Stimulated activated CD4-positive, alpha-beta T cell treated with anti-CD3 and anti-CD28 coated beads, Interleukin-1b, Interleukin-23, amount 100 ng/mL, for 1 hour (primary cell): ENCODE data around the gene HES4.
"Not testable (repeated sequence)": the region's sequence is repeated elsewhere in the genome, so short reads cannot be mapped to it uniquely, and the experiment has no call there.

Experiments
- DNase-seq, 2 donors: peaks; one replicate each; pipeline ENCODE4 v3.0.0-alpha.2; 2020; ENCODE audit warnings: low read depth in 2 of 2

The HES4 gene

GRCh38 chr1:1033731-1034438 lies 34.0 kb upstream of the HES4 start:
- no peak for DNase-seq

- peak; percentile 54 to 78 for DNase-seq
Measured at GRCh38 chr1:1033009-1033587, 33.2 kb upstream of the HES4 start.

GRCh38 chr1:1032424-1032823 lies 32.5 kb upstream of the HES4 start:
- DNase-seq: no peak

DNA sequence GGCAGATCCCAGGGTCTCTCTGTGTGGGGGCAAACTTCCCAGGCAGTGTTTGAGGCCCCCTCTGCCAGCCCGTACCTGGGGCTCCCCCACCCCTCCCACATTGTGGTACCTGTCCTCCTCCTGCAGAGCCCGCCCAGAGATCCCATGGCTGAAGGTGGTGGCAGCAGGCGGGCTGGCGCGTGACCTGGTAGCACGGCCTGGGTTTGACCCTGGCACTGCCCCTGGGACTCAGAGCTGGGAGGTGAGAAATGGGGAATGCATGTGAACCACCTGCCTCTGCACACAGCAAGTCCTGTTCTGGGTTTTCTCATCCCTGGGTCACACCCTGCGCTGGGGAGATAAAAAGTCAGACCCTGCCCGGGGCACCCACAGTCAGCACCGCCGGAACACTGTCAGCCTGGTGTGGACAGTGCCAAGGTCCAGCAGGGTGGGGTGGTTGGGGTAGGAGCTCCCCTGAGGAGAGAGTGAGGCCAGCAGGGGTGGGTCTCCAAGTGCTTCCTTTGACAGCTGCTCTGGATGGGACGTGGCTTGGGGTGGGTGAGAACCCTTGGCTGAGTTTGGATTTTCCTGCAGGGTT lies 31.9 kb upstream of the HES4 start:
- no peak for DNase-seq

GRCh38 chr1:1030867-1031658 lies 31.2 kb upstream of the HES4 start:
- DNase-seq: not testable (repeated sequence)

DNA sequence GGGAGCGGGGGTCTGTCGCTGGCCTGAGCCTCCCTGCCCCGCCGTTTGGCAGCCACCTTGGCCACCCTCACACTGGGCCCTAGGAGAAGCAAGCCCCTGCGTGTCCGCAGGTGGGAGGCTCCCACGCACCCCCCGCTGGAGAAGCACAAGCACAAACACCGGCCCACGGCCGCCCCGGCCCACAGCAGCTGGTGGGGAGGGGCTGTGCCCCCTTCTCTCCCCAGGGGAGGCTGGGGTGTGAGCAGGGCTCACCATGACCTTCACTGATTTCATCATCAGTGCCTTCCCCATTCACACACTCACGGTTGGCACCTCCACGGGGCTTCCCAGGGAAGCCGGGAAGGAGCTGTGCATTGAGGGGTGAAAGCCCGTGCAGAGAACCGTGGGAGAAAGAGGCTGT lies 27.9 kb upstream of the HES4 start:
- DNase-seq: no peak

GRCh38 chr1:1026599-1027413 lies 26.9 kb upstream of the HES4 start:
- DNase-seq: no peak

DNA sequence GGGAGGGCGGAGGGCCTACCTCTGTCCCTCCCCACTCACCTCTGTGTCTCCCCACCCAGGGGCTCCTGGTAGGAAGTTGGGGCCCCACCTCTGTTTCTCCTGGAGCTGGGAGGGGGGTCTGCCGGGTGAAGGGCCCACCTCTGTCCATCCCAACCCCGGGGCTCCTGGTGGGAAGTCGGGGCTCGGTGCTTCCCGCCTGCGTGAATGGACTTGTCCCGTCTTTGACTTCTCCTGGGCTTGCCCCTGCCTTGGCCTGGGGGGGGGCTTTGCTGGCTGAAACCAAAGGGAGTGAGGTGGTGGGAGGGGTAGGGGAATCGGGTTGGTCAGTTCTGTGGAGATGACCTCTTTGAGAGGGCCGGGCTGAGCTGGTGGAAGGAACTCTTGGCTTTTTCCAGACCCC lies 25.8 kb upstream of the HES4 start:
- no peak for DNase-seq

DNA sequence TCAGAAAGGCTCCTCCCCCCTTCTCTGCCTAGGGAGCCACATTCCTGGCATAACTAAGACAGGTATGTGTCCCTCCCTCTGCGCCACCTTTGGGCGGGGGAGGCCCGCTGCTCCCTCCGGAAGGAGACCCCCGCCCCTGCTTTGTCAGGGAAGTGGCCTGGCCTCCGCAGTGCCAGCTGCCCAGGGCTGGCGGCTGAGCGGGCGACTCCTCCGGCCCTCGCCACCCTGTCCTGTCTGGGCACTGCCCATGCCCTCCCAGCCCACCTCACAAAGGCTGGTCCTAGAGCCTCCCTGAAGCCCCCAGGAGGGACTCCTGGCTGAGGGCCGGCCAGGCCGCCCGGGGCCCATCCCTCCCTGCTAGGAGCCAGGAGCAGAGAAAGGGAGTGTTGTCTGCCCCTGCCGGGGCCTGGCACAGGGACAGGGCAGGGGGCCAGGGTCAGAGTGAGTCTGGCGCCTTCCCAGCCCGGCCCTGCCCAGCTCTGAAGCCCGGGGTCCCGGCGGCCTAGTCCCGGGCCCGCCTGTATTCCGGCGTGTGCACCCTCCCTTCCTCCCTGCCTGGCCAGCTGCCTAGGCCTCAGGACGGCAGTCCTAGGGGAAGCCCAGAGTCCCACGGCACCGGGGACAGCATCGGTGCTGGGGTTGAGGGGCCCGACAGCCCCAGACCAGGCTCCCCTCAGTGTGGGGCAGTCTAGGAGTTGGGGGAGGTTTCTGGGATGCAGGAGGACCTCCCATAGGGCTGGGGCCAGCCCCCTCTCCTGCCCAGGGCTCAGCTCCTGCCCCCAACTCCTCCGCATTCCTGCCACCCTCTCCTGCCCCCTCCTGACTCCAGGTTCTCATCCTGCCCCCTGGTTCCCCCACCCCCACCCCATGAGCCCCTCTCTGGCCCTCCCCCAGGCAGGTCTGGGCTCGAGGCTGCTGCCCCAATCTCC lies 25.1 kb upstream of the HES4 start:
- no peak for DNase-seq

- no peak for DNase-seq
Measured at GRCh38 chr1:1024149-1024770, 24.4 kb upstream of the HES4 start.

DNA sequence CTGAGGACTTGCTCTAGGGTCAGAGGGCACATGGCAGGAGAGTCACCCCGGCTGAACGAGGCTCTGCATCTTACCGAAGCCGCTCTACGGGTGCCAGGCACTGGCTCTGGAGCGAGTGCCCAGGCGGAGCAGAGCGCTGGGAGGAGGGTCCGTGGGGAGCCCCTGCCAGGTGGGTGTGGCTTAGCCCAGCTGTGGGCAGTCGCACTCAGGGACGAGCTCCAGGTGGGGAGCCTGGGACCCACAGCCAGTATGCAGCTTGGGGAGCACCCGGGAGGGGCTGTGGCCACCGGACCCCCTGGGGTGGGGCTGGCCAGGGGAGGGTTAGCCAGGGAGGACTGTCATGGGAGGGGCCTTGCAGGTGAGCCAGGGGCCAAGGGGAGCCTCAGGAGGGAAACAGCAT lies 23.8 kb upstream of the HES4 start:
- no peak for DNase-seq

- DNase-seq: no peak
Measured at GRCh38 chr1:1022302-1023009, 22.6 kb upstream of the HES4 start.

GRCh38 chr1:1021920-1022259 lies 22.0 kb upstream of the HES4 start:
- no peak for DNase-seq

DNA sequence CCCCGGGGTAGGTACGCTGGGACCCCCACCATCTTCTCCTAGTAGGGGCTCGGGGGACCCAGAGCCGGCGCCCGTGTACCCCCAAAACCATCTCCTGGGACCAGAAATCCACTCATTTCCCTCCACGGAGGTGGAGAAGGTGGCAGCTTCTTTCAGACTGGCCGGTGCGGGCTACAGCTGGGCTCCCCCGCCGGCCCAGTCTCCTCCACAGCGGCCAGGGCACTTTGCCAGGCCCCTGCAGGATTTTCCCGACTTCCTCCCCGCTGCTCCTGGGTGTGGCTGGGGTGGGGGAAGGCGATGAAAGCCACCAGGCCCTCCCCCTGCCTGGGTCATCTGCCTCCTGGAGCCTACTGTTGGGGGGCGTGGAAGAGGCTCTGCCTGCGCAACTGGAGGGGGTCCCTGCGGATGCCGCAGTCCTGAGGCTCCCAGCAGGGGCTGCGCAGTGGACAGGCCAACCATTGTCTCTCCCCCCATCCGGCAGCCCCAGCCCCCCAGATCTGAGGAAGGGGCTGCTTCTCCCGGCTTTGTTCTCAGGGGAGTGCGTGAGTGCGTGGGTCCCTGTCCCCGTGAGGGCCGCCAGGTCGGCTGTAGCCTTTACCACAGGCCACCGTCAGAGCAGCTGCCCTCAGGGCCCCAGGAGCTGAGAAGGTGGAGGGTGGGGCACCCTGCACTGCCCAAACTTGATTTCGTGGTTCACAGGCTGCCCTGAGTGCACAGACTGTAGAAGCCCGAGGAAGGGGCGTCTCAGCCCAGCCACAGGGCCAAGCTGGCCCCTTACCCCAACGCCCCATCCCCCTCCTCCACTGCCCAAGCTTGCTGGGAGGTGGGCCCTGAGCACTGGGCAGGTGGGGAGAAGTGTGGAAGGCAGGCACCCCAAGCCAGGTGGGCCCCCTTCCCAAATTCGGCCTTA lies 21.4 kb upstream of the HES4 start:
- DNase-seq: no peak

GRCh38 chr1:1020415-1021009 lies 20.6 kb upstream of the HES4 start:
- no peak for DNase-seq

GRCh38 chr1:1020000-1020404 lies 20.1 kb upstream of the HES4 start, which contains the start of gene AGRN:
Gene AGRN (plus strand): TSS chr1:1020120. CDS start chr1:1020173, 53 bp downstream.
- no peak for DNase-seq

GRCh38 chr1:1019122-1019999 lies 19.5 kb upstream of the HES4 start:
- peak; percentile 62 to 73 for DNase-seq
